GM12873 (cell line): ENCODE results near the gene FIBCD1.

Experiments used
- CTCF ChIP-seq: IDR thresholded peaks from 2 replicates; pipeline ENCODE4 v1.5.1; 2012; ENCODE audit warnings: low read depth, mild to moderate bottlenecking, moderate library complexity, low read length, control low read depth; ENCODE audit not compliant: insufficient read depth; ENCODE audit errors: missing control alignments

FIBCD1 gene

DNA sequence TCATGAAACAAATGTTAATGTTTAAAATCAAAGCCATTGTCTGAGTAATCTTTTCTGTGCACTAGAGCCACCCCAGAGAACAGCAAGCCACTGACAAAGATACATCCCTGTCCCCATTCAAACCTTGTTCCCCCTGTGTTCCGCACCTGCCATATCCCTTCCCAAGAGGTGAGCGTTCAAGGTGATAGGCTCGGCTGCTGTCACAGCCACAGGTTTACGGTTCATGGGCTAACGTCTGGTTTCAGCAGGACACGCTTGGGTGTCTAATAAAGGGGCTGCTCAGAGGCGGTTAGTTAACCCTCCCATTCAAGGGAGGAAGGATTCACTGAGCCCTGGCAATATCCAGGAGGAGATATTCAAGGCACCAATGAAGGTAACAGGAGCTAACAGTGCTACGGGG is 45.5 kb upstream of the FIBCD1 start:
- no peak for TF ChIP-seq CTCF

- no peak for TF ChIP-seq CTCF
Observed at GRCh38 chr9:130983970-130984369, 44.9 kb upstream of the FIBCD1 start.

DNA sequence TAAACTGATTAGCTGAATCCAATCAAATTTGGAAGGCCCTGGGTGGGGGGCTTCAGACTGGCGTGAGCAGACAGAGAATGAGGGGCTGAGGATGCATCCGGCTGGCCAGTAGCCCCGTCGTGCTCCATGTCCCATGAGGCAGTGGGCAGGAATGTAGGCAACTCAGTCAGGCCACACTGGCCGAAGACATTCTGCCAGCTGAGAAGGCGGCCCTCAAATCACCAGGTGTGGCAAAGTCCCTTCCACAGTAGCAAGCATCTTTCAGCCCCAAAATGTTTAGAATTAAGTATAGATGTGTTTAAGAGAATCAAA is 44.3 kb upstream of the FIBCD1 start:
- no peak for TF ChIP-seq CTCF

GRCh38 chr9:130982636-130983358 is 43.8 kb upstream of the FIBCD1 start:
- no peak for TF ChIP-seq CTCF

DNA sequence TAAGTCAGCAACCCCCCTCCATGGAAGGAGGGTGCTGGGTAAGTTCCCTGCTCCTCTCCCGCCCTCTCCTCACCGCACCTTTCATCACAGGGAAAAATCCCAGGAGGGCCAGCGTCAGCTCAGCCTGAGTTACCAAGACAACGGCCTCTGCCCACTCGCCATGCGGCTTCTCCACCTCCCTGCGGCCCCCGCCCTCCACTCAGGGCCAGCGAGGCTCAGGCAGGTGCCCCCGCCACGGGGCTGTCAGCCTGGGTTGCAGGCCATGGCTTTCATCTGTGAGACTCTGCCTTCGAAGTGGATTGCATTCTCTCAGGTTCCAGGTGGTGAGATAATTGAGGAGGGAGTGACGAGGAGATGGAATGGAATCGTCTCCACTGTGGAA is 42.7 kb upstream of the FIBCD1 start:
- TF ChIP-seq CTCF, result no peak

DNA sequence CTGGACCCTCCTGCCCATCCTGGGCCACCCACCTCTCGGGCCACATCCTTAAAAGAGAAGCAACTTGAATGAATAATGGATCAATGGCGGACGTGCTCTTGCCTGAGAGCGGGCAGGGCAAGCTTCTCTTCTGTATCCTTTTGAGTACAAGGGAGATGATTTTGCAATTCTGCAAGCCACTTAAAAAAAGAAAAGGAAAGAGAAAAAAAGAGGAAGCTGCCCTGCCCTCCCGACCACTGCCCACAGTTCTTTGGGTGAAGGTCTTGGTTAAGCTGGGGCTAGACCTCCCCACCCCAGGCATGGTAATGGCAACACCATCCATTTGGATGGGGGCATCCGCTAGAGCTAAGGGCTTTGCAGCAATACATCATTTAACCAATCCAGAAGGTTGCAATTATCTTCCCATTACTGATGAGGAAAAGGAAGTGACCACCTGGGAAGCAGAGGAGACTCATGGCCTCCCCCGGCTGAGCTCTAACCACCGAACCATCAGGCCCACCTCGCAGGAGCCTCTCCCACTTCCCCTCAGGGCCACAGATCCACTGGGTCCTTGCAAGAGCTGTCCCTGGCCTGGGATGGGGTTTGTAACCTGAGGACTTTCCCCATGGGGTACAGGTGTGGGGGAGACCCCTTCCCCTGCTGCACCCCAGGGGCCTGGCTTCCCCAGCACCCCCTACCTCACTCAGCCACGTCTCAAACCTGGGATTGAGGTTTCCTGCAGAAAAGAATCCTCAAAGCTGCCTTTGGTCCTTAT is 42.1 kb upstream of the FIBCD1 start:
- TF ChIP-seq CTCF, result no peak

DNA sequence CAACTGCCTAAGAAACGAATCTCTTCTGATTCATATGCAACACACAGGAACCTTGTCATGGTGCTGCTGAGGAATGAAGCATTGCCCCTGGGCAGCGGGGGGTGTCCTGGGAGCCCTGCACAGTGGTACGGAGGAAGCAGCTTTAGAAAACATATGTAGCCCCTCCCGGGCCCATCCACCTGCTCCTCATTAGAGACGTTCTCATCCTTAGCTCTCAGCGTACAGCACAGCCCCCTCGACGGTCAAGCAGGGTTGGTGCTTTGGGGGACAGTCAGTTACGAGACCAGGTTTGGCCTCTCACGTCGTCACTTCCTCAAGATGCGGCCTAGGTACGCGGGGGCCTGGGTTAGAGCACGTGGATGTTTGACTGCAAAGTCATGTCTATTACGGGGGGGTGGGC is 41.5 kb upstream of the FIBCD1 start:
- TF ChIP-seq CTCF, result no peak
